ENCODE data around the gene LRRC31.

LRRC31 gene

GRCh38 chr3:169861871-169862270 lies 7.9 kb downstream of the LRRC31 start:
- DNase-seq, result no peak

DNA sequence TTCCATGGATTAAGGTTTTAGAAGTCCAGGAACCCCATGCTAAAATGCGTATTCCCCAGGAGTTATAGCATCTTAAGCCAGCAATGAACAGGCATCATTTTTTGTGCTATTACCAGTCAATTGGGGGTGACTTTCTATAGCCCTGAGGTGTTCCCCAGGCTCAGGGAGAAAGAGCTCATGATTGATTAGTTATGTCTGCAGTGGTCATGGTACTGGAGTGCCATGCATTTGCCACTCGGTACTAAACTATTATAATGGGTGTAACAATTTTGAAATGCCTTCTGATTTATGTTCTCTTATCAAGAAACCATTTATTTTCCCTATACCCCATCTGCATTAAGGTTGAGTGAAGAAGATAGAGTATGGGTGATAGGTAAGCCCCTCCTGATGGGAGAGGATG lies 11.9 kb downstream of the LRRC31 start:
- no peak for DNase-seq

- no peak for DNase-seq
These were observed 14.2 kb downstream of the LRRC31 start for GRCh38 chr3:169855514-169855913.

DNA sequence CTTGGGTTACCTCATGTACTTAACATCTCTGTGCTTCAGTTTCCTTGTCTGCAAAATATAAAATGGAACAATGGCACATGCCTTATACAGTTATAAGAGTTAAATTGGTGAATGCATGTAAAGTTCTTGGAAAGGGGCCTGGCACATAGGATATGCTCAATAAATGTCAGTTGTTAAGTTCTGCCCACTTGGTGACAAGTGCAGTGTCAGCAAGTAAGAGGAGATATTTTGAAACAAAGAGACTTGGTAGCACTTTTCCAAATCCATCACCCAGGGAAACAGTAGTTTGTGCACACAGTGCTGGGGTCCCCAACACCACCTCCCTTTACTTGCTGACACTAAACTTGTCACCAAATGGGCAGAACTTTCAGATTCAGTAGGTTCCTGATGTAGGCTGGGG lies 19.1 kb downstream of the LRRC31 start:
- no peak for DNase-seq

DNA sequence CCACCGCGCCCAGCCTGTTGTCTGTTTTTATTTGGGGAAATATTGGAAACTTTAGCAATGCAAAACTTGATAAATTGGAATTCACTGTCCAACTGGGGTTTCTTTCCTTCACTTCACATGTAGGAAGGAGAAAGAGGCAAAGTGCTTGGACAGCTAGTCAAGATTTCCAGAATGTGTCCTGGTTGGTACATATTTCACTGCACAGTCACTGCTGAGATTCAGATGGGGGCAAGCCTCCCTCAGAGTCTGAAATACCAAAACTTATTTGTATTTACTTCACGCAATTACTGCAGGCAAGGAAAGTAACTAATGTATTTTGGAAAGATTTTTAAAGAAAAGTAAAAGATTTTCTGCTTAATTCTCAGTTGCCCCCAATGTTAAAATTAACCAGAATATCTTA lies 21.0 kb downstream of the LRRC31 start:
- DNase-seq, result no peak

GRCh38 chr3:169847896-169848295 lies 21.8 kb downstream of the LRRC31 start:
- peak; percentile 53 to 75 for DNase-seq

DNA sequence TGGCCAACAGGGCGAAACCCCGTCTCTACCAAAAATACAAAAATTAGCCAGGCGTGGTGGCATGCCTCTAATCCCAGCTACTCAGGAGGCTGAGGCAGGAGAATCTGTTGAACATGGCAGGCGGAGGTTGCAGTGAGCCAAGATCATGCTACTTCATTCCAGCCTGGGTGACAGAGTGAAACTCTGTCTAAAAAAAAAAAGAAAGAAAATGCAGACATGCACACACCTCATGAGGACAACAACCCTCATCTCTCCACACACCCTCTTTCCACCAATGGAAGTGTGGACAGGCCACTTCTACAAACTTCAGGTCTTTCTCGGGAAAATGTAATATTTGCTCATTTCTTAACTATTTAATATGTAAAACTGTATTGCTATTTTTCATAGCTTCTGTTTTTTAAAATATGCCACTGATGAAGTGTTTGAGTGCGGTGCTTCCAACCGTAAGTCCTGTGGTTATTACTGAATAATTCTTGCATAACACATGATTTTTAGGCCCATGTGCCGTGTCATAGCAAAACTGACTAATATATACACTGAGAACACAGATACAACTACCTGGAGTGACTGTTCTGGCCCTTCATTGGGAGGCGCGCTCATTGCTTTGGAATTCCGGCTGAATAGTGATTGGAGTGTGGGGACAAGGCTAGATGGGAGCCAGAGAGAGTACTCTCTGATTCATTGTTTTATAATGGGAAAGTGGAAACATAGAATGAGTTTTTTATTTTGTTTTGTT lies 23.1 kb downstream of the LRRC31 start:
- no peak for DNase-seq

DNA sequence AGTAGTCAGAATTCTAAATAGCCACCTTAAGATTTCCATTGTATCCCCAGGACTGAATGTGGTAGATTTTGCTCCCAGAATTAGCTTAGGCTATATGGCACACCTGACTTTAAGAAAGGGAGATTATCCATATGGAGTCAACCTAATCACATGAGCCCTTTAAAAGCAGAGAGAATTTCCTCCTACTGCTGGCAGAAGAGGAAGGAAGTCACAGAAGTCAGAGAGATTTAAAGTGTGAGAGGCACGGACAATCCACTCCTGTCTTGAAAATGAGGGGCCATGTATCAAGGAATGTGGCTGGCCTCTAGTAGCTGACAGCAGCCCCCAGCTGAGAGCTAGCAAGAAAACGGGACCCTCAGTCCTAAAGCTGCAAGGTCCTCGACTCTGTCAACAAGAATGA lies 26.8 kb downstream of the LRRC31 start:
- no peak for DNase-seq

DNA sequence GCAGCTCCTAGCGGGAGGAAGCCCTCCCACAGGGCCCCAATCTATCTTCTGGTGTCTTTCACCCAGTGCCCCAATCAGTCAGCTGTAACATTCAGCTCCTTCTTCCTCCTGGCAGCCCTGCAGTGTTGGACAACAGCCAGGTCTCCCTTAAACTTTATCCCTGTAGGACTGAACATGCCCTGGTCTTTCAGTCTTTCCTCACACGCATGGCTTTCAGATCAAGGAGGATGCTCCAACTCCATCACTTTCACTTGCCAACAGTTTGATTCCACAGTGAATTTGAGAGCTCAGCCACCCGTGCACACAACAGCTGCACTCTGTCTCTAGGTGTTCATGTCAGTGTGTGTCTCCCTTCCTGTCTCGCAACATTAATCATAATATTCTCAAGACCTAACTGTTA lies 28.6 kb downstream of the LRRC31 start:
- no peak for DNase-seq

GRCh38 chr3:169838511-169839030 lies 31.2 kb downstream of the LRRC31 start:
- DNase-seq, result no peak

DNA sequence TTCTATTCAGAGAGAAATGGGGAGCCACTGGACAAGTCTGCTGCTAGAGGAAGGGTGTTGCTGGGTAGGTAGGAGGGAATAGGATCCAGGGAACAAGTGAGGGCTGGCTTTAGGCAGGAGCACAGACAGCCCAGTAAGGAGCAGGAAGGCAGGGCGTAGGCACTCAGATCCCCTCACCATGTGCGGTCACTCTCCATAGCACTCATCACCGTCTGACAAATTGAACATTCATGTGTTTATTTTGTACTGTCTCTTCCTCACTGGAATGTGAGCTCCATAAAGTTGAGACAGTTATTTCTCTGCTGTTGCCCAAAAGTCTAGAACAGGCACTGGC lies 32.8 kb downstream of the LRRC31 start:
- DNase-seq, result no peak

DNA sequence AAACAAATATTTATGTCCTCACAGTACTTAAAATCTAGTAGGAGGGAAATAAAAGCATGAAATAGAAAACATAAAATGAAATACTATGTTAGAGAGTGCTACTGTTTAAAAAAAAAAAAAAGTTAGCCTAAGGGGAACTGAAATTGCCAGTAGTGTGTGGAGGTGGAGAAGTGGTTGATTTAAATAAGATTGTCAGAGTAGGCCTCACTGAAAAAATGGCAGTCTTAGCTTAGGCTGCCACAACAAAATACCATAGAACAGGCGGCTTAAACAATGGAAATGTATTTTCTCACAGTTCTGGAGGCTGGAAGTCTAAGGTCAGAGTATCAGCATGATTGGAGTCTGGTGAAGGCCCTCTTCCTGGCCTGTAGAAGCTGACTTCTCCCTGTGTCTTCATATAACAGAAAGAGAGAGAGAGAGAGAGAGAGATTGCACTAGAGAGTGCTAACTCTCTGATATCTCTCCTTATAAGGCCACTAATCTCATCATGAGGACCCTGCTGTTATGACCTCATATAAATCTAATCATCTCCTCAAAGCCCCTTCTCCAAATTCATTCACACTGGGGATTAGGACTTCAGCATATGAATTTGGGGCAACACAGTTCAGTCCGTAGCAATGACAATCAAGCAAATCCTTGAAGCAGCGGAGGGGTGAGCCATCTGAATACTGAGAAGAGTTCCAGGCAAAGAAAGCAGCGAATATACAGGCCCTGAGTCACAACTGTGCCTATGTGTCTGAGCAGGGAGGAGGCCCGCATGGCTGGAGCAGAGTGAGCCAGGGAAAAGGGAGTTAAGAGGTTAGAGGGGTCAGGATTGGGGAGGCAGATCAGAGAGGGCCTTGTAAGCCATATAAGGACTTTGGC lies 33.4 kb downstream of the LRRC31 start:
- no peak for DNase-seq

GRCh38 chr3:169835533-169835932 lies 34.2 kb downstream of the LRRC31 start:
- no peak for DNase-seq

- no peak for DNase-seq
These were observed 42.0 kb downstream of the LRRC31 start for GRCh38 chr3:169827712-169828111.

DNA sequence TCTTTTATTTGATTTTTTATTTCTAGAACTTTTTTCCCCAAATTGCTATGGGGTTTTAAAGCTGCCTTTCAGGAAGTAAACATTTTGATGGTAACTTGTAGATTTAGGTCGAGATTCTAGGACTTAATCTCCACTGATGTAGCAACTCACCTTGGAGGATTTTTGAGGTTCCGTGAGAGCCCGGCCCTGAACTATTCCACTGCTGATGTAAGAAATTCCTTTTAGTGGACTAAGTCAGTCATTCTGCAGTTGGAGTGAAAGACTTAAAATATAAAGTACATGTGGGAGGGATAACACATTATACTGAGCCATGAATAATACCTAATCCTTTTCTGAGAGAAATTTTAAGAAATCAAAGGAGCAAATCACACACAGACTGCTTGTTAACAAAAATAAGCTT lies 44.4 kb downstream of the LRRC31 start:
- DNase-seq, result no peak

GRCh38 chr3:169822983-169823382 lies 46.8 kb downstream of the LRRC31 start:
- no peak for DNase-seq

- DNase-seq, result no peak
These were observed 47.2 kb downstream of the LRRC31 start for GRCh38 chr3:169822540-169822939.

DNA sequence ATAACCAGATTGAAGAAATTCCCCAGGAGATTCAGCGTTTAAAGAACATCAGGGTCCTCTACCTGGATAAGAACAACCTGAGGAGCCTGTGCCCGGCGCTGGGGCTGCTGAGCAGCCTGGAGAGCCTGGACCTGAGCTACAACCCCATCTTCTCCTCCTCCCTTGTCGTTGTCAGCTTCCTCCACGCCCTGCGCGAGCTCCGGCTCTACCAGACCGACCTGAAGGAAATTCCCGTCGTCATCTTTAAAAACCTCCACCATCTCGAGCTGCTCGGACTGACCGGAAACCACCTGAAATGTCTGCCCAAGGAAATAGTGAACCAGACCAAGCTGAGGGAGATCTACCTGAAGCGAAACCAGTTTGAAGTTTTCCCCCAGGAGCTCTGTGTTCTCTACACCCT lies 47.6 kb downstream of the LRRC31 start:
- DNase-seq, result no peak

- no peak for DNase-seq
These were observed 51.4 kb downstream of the LRRC31 start for GRCh38 chr3:169818316-169818715.

GRCh38 chr3:169815590-169816150 lies 54.1 kb downstream of the LRRC31 start:
- no peak for DNase-seq

DNA sequence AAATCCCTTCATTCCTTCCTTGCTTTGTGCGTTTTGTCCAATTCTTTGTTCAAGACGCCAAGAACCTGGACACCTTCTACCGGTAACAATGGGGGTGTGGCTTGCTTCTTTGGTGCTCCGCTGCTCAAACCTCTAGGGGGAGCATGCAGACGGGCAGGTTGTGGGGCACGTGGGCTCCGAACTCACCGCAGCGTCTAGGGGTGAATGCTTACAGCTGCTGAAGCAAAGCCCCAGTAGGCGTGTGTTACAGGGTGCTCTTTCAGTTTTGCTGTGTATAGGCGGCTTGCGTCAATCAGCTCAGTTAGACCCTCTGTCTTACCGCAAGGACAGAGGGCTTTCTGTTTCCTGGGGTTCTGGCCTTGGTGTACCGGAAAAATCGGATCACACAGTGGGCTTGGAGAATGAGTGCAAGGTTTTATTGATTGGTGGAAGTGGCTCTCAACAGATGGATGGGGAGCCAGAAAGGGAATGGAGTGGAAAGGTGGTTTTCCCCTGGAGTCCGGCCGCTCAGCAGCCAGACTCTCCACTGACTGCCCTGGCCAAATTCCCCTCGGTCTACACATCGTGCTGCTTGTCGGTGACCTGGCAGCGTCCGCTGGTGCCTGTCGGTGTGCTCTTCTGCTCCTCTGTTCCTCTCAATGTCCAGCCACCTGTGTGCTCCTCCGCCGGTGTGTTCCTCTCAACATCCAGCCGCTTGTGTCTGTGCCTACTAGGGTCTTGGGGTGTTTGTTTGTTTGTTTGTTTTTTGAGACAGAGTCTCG lies 55.8 kb downstream of the LRRC31 start:
- peak; percentile 82 to 90 for DNase-seq

GRCh38 chr3:169813278-169813677 lies 56.5 kb downstream of the LRRC31 start:
- DNase-seq, result peak in 1 of 2 experiments; percentile 51

Measured in NCI-H2081 (cell line).